Natural killer cell (primary cell): Measurements from ENCODE around the gene TUBA1C. TPM values are rescaled to one million over a fixed set of nuclear protein-coding genes. Genes with fewer than 3 reads are reported as not detected.

Source experiments
- ATAC-seq, 3 donors: fragments of 150-1000 bp in 2 of 3; fragments of 200-7000 bp in 1 of 3; cut with Tn5 transposase; 1 replicate in 1 of 3; 2 replicates in 2 of 3; pipeline ENCODE4 v1.10.0; 2021; ENCODE audit warnings: mild to moderate bottlenecking in 2 of 3, moderate library complexity in 2 of 3
- DNase-seq, 2 donors: peaks; one replicate each; pipeline versions ENCODE4 v3.0.0 to v3.0.0-alpha.2; 2013 to 2021; ENCODE audit warnings: mixed read lengths in 1 of 2
- H3K27ac ChIP-seq: one replicate; pipeline ENCODE4 v1.5.1; 2013; ENCODE audit warnings: mild to moderate bottlenecking, low read length
- H3K27me3 ChIP-seq: one replicate; pipeline ENCODE4 v1.6.1; 2013; ENCODE audit warnings: low read length; ENCODE audit not compliant: control insufficient read depth, insufficient read depth
- H3K36me3 ChIP-seq: one replicate; pipeline ENCODE4 v1.6.1; 2013; ENCODE audit warnings: low read length; ENCODE audit not compliant: control insufficient read depth, insufficient read depth
- H3K4me1 ChIP-seq: one replicate; pipeline ENCODE4 v1.6.1; 2013; ENCODE audit warnings: low read length; ENCODE audit not compliant: control insufficient read depth, insufficient read depth
- H3K4me3 ChIP-seq: one replicate; pipeline ENCODE4 v1.5.1; 2013; ENCODE audit warnings: low read length
- H3K9me3 ChIP-seq: one replicate; pipeline ENCODE4 v1.6.1; 2013; ENCODE audit warnings: low read length; ENCODE audit not compliant: control insufficient read depth, insufficient read depth
- H3K27ac Mint-ChIP-seq, 2 donors: one replicate each; pipeline ENCODE4 v1.8.0; 2022; ENCODE audit warnings: mild to moderate bottlenecking in 2 of 2, mixed read lengths in 2 of 2, moderate library complexity in 1 of 2
- H3K27me3 Mint-ChIP-seq, 2 donors: one replicate each; pipeline ENCODE4 v1.8.0; 2022; ENCODE audit warnings: low read depth in 2 of 2, mixed read lengths in 2 of 2
- H3K36me3 Mint-ChIP-seq: one replicate; pipeline ENCODE4 v1.8.0; 2022; ENCODE audit warnings: mixed read lengths
- H3K4me1 Mint-ChIP-seq, 2 donors: one replicate each; pipeline ENCODE4 v1.8.0; 2022; ENCODE audit warnings: mixed read lengths in 2 of 2
- H3K4me3 Mint-ChIP-seq: one replicate; pipeline ENCODE4 v1.8.0; 2022; ENCODE audit warnings: mild to moderate bottlenecking, moderate library complexity, mixed read lengths
- H3K9me3 Mint-ChIP-seq, 2 donors: one replicate each; pipeline ENCODE4 v1.8.0; 2022; ENCODE audit warnings: mixed read lengths in 2 of 2
- WGBS: methylation state at CpG from one replicate; pipeline ENCODE4 v1.1.7; 2013; ENCODE audit warnings: missing lambda C conversion rate; ENCODE audit not compliant: insufficient coverage; 5-methylcytosine and 5-hydroxymethylcytosine counted together
- intact Hi-C: fragments of 100-400 bp; cut with micrococcal nuclease; formaldehyde crosslinking; loops from one replicate; pipeline ENCODE4 v1.14.2; 2022
- total RNA-seq, 4 donors: library from RNA; stranded (reverse); fragments of 120-200 nt in 1 of 4; gene quantifications; one replicate each; pipeline versions ENCODE4 v1.2.3 to v1.2.4, GENCODE V29; 2013 to 2022
- TF ChIP-seq, protein P1 (sequence below): fragments of 200-600 bp; IDR thresholded peaks from one replicate; pipeline ENCODE4 v1.8.0; 2022; ENCODE audit warnings: antibody characterized with exemption

Gene TUBA1C
- total RNA-seq, 3 donors from 2014 or later (not counting 1 experiment from before 2014, with no cell fraction given): 19.0 to 39.6 (median 24.9) TPM

DNA sequence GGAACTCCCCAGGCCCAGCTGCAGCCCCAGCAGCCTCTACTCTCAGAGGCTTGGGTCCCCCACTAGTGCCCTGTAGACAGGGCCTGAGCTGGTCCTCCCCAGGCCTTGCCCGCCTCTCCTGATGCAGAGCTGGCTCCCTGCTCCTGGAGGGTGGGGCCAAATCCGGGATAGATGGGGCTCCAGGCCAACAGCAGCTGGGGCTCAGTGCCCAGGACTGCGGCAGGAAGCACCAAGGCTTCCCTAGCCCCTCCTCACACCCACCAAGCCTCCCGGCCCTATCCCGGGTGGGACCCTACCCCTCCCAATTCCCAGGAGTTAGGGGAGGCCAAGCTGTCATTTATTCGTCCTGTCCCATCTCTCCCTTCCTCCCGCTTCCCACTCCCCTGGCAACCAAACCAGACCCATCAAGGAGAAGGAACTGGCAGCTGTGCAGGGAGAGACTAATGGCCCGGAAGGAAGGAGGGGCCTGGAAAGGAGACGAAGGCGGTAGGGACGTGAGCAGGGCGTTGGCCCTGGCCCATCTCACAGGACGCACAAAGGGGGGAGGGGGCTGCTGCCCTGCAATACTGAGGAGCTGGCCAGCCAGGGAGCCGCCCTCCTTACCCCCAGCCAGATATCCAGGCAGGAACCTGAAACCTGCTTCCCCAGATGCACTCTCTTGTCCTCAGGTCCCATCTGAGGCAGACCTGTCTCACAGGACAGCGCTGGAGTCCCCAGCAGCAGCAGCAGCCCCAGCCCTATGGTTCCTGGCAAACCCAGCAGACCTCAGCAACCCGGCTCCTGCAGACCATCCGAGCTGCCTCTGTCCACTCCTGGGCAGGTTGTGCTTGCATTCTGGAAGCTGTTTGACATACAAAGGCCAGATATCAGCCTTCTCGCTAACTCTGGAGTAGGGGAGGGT lies 28.4 kb downstream of the TUBA1C start:
- H3K27me3 Mint-ChIP-seq: peaks cover 25 to 53% of the 10 kb centered on the region in 2 donors
- Histone ChIP-seq H3K27me3 (peaks cover 41% of the 10 kb centered on the region), H3K27ac (no peak overlapping the region), H3K36me3 (no peaks in the 10 kb centered on the region), H3K4me1 (peaks cover 18% of the 10 kb centered on the region), H3K4me3 (no peak overlapping the region), H3K9me3 (no peaks in the 10 kb centered on the region)
- TF ChIP-seq, protein P1, sequence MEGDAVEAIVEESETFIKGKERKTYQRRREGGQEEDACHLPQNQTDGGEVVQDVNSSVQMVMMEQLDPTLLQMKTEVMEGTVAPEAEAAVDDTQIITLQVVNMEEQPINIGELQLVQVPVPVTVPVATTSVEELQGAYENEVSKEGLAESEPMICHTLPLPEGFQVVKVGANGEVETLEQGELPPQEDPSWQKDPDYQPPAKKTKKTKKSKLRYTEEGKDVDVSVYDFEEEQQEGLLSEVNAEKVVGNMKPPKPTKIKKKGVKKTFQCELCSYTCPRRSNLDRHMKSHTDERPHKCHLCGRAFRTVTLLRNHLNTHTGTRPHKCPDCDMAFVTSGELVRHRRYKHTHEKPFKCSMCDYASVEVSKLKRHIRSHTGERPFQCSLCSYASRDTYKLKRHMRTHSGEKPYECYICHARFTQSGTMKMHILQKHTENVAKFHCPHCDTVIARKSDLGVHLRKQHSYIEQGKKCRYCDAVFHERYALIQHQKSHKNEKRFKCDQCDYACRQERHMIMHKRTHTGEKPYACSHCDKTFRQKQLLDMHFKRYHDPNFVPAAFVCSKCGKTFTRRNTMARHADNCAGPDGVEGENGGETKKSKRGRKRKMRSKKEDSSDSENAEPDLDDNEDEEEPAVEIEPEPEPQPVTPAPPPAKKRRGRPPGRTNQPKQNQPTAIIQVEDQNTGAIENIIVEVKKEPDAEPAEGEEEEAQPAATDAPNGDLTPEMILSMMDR: no peak
- no peak for DNase-seq
- H3K4me3 Mint-ChIP-seq: no peak overlapping the region
- H3K27ac Mint-ChIP-seq: no peak overlapping the region
- intact Hi-C loops: no loop called here
- no peak for ATAC-seq
- no peaks in the 10 kb centered on the region for H3K9me3 Mint-ChIP-seq
- peaks cover 0 to 4% of the 10 kb centered on the region in 2 donors for H3K4me1 Mint-ChIP-seq
- no peaks in the 10 kb centered on the region for H3K36me3 Mint-ChIP-seq
- WGBS: 65% methylated on average over 18 of the region's 18 CpGs

DNA sequence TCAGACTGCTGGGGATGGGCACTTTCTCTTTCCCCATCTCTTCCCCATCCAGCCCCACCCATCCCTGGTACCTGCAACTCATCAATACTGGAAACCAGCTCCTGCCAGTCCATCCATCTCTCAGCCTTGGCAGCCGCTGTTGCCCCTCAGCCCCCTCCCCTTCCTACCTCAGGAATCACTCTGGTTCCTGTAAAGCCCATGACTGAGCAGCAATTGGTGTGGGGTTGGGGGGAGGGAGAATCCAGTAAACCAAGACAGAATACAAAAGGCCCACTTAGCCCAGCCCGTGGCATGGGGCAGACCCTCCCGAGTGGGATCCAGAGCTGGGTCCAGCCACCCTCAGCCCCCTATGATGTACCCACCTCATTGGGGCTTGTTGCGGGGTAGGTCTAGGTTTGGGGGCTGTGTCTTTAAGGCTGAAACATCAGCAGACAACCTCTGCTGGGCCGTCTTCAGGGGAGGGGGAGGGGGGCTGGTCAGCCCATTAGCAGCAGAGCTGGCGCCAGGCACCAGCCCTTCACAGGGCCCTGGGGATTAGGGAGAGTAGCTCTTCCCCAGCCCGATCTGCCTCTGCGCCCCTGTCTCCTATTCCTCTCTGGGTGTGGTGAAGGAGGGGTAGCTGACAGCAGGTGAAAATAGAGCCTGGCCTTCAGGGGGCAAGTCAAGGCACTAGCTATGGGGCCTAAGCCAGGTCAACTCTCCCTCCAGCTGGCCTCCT lies 29.4 kb downstream of the TUBA1C start:
- Histone ChIP-seq H3K27me3 (peaks cover 43% of the 10 kb centered on the region), H3K4me1 (peaks cover 18% of the 10 kb centered on the region), H3K4me3 (no peak overlapping the region), H3K27ac (no peak overlapping the region), H3K9me3 (no peaks in the 10 kb centered on the region), H3K36me3 (no peaks in the 10 kb centered on the region)
- Mint-ChIP-seq H3K27me3 (peaks cover 25 to 54% of the 10 kb centered on the region in 2 donors), H3K36me3 (no peaks in the 10 kb centered on the region), H3K9me3 (no peaks in the 10 kb centered on the region), H3K4me3 (no peak overlapping the region), H3K27ac (no peak overlapping the region), H3K4me1 (peaks cover 0 to 7% of the 10 kb centered on the region in 2 donors)
- ATAC-seq (no peak), DNase-seq (no peak)
- 74% methylated on average over 7 of the region's 8 CpGs for WGBS
- intact Hi-C loops: no loop called here
- TF ChIP-seq, protein P1: no peak

DNA sequence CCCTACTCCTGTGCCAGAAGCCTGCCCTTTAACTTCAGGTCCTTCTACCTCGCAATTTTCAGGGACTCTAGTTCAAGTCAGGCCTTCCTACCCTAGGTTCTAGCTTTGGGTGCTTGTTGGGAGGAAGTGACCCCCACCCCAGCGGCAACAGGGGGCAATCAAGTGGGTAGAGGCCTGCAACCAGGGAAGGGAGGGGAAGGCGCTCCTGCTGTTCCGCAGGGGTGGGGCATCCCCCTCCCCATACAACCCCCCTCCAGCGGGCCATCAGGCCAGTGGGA lies 29.9 kb downstream of the TUBA1C start:
- Mint-ChIP-seq H3K27ac (no peak overlapping the region), H3K4me3 (no peak overlapping the region), H3K36me3 (no peaks in the 10 kb centered on the region), H3K9me3 (no peaks in the 10 kb centered on the region), H3K27me3 (peaks cover 25 to 55% of the 10 kb centered on the region in 2 donors), H3K4me1 (peaks cover 0 to 7% of the 10 kb centered on the region in 2 donors)
- Histone ChIP-seq H3K4me3 (no peak overlapping the region), H3K36me3 (no peaks in the 10 kb centered on the region), H3K27me3 (peaks cover 43% of the 10 kb centered on the region), H3K4me1 (peaks cover 18% of the 10 kb centered on the region), H3K27ac (no peak overlapping the region), H3K9me3 (no peaks in the 10 kb centered on the region)
- ATAC-seq: no peak
- WGBS: 41% methylated on average over 4 of the region's 5 CpGs
- TF ChIP-seq, protein P1: no peak
- DNase-seq: no peak
- intact Hi-C loops: no loop called here
